Naive B cell (primary cell): Measurements from ENCODE around the gene SERTAD3. TPM values are rescaled to one million over a fixed set of nuclear protein-coding genes. Genes with fewer than 3 reads are reported as not detected.

Experiments used
- ATAC-seq, 2 donors: fragments of 150-1000 bp; cut with Tn5 transposase; 2 replicates each; pipeline ENCODE4 v1.10.0; 2021; ENCODE audit warnings: low read depth in 2 of 2, mild to moderate bottlenecking in 2 of 2, moderate library complexity in 2 of 2
- DNase-seq: peaks from one replicate; pipeline ENCODE4 v3.0.0; 2022
- H3K27ac Mint-ChIP-seq, 6 donors: one replicate each; pipeline ENCODE4 v1.8.0; 2020 to 2022; ENCODE audit warnings: mild to moderate bottlenecking in 6 of 6, mixed read lengths in 6 of 6, moderate library complexity in 5 of 6, inconsistent platforms in 2 of 6
- H3K27me3 Mint-ChIP-seq, 3 donors: one replicate each; pipeline ENCODE4 v1.8.0; 2021 to 2022; ENCODE audit warnings: mixed read lengths in 3 of 3, mild to moderate bottlenecking in 1 of 3
- H3K36me3 Mint-ChIP-seq, 2 donors: one replicate each; pipeline ENCODE4 v1.8.0; 2020 to 2022; ENCODE audit warnings: mixed read lengths in 2 of 2, inconsistent platforms in 1 of 2, mild to moderate bottlenecking in 1 of 2
- H3K4me1 Mint-ChIP-seq, 3 donors: one replicate each; pipeline ENCODE4 v1.8.0; 2020 to 2022; ENCODE audit warnings: mixed read lengths in 3 of 3, inconsistent platforms in 1 of 3, mild to moderate bottlenecking in 1 of 3, moderate library complexity in 1 of 3
- H3K4me3 Mint-ChIP-seq, 8 donors: one replicate each; pipeline ENCODE4 v1.8.0; 2020 to 2022; ENCODE audit warnings: mild to moderate bottlenecking in 8 of 8, mixed read lengths in 8 of 8, moderate library complexity in 8 of 8, inconsistent platforms in 2 of 8
- H3K9me3 Mint-ChIP-seq, 7 donors: one replicate each; pipeline ENCODE4 v1.8.0; 2020 to 2022; ENCODE audit warnings: mixed read lengths in 7 of 7, mild to moderate bottlenecking in 5 of 7, inconsistent platforms in 2 of 7, moderate library complexity in 1 of 7
- polyA plus RNA-seq, 6 donors: library from polyadenylated mRNA; unstranded; fragments of 300-500 nt; fragmentation: Illumina TruSeq; gene quantifications; one replicate each; pipeline ENCODE4 v1.2.3, GENCODE V29; 2021; ENCODE audit warnings: low read depth in 6 of 6

SERTAD3 gene
- polyA plus RNA-seq, 6 donors from 2014 or later = 9.8 to 17.6 (median 13.3) TPM

DNA sequence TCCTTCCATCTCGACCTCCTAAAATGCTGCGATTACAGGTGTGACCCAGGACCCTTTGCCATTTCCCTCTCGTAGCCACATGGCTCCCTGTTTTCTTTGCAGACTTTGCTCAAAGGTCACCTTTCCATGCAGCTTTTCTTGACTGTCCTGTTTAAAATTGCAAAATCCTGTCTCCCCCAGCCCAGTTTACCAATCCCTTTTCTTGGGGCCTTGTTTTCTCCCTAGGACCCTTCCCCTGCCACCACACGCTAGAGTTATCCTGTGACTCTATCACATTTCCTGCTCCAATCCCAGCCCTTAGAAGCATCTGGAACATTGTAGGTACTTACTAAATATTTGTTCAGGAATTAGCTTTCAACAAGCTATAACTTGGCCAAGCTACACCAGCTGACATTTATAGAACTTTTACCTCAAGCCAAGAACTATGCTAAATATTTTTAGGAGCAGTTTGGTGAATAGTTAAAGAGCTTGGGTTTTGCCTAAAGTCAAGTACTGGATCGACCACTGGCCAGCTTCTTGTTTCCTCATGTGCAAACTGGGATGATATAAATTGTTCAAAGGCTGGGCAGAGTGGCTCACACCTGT, 9.1 kb upstream of the SERTAD3 start:
- Mint-ChIP-seq H3K36me3 (no peaks in the 10 kb centered on the region), H3K4me3 (no peak overlapping the region), H3K4me1 (no peaks in the 10 kb centered on the region), H3K27ac (no peak overlapping the region), H3K9me3 (peaks cover 0 to 2% (median 0%) of the 10 kb centered on the region in 7 donors), H3K27me3 (peaks cover 0 to 6% (median 0%) of the 10 kb centered on the region in 3 donors)
- DNase-seq (no peak), ATAC-seq (no peak)

GRCh38 chr19:40452016-40452415, 7.9 kb upstream of the SERTAD3 start:
- no peak for DNase-seq
- H3K27me3 Mint-ChIP-seq = peaks cover 0 to 6% (median 0%) of the 10 kb centered on the region in 3 donors
- no peak for ATAC-seq
- H3K9me3 Mint-ChIP-seq = peaks cover 0 to 2% (median 0%) of the 10 kb centered on the region in 7 donors
- peak overlapping the region in 1 of 8 donors; percentile 47 for H3K4me3 Mint-ChIP-seq
- H3K4me1 Mint-ChIP-seq = no peaks in the 10 kb centered on the region
- no peak overlapping the region for H3K27ac Mint-ChIP-seq
- no peaks in the 10 kb centered on the region for H3K36me3 Mint-ChIP-seq

- Mint-ChIP-seq H3K4me3 (no peak overlapping the region), H3K27ac (no peak overlapping the region), H3K4me1 (no peaks in the 10 kb centered on the region), H3K27me3 (peaks cover 0 to 6% (median 0%) of the 10 kb centered on the region in 3 donors), H3K36me3 (no peaks in the 10 kb centered on the region), H3K9me3 (peaks cover 0 to 2% (median 0%) of the 10 kb centered on the region in 7 donors)
- DNase-seq (no peak), ATAC-seq (no peak)
Measured at GRCh38 chr19:40450664-40451063, 6.5 kb upstream of the SERTAD3 start.

DNA sequence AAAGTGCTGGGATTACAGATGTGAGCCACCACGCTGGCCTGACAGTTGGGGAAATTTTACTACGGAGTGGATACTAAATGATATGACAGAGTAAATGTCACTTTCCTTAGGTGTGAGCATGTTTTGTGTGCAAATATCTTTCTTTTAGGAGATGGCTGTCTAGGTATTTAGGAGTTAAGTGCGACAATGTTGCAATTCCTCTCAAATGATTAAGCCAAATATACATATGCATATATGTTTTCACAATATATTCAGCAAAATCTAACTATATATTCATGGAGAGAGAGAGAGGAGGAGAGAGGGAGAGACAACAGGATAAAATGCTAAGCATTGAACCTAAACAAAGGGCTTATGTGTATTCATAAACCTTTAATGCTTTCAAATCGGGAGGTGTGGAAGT, 5.4 kb upstream of the SERTAD3 start:
- ATAC-seq = no peak
- no peak overlapping the region for H3K4me3 Mint-ChIP-seq
- peaks cover 5 to 6% (median 6%) of the 10 kb centered on the region in 3 donors for H3K4me1 Mint-ChIP-seq
- H3K27ac Mint-ChIP-seq = peak overlapping the region in 1 of 6 donors; percentile 27
- H3K36me3 Mint-ChIP-seq = no peaks in the 10 kb centered on the region
- no peak for DNase-seq
- peaks cover 0 to 2% (median 0%) of the 10 kb centered on the region in 7 donors for H3K9me3 Mint-ChIP-seq
- peaks cover 0 to 6% (median 0%) of the 10 kb centered on the region in 3 donors for H3K27me3 Mint-ChIP-seq

DNA sequence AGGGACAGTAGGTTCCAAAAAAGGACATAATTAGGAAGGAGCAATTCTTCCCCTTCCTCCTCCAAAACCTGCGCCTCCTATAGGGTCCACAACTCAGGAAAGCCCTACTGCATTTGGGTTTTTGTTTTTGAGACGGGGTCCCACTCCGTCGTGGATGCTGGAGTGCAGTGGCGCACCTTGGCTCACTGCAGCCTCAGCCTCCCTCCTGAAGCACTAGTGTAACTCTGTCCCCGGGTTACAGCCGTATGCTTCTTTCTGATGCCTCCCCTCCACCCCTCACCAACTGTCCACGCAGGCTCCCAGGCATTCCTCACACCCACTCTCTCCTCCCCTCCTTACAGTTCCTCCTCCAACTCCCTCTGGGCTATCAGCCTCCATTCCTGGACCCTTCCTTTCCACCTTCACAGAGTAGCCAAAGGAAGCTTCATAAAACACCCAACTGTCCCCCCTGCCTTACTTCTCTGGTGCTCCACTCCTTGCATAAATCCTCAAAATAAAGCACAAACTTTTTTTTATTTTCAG, 2.2 kb upstream of the SERTAD3 start:
- H3K4me3 Mint-ChIP-seq = peak overlapping the region in 5 of 8 donors; percentile 29 to 82 (median 60)
- H3K4me1 Mint-ChIP-seq = peaks cover 18 to 22% (median 18%) of the 10 kb centered on the region in 3 donors
- H3K9me3 Mint-ChIP-seq = peaks cover 0 to 2% (median 0%) of the 10 kb centered on the region in 7 donors
- DNase-seq (no peak), ATAC-seq (no peak)
- peak overlapping the region in 3 of 6 donors; percentile 63 to 72 (median 63) for H3K27ac Mint-ChIP-seq
- H3K27me3 Mint-ChIP-seq = no peaks in the 10 kb centered on the region
- H3K36me3 Mint-ChIP-seq = peaks cover 0 to 9% of the 10 kb centered on the region in 2 donors

DNA sequence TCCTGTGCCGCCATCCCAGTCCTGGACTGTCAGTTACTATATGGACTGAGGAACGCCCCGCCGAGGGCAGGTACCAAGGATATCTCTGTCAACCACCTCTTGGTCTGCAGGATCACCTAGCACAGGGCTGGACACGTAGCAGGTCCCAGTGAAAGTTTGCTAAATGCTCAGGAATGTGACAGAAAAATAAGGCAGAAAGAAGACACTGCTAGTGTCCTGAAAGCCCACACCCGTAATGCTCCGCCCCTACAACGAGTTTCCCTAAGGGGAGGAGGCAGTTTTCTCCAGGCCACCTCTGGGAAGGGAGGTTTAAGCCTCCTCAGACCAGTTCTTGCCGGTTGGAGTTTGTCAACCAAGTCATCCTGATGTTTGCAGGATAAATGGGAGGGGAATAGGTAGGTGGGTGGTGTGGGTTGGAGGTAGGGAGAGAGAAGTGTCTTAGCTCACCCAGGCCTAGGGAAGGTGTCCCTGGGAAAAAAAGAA, 1.7 kb upstream of the SERTAD3 start:
- H3K4me1 Mint-ChIP-seq = peaks cover 18 to 22% (median 18%) of the 10 kb centered on the region in 3 donors
- no peak for DNase-seq
- no peaks in the 10 kb centered on the region for H3K27me3 Mint-ChIP-seq
- peak overlapping the region in 6 of 8 donors; percentile 9 to 98 (median 84) for H3K4me3 Mint-ChIP-seq
- peaks cover 0 to 2% (median 0%) of the 10 kb centered on the region in 7 donors for H3K9me3 Mint-ChIP-seq
- peak overlapping the region in 2 of 6 donors; percentile 41 to 87 for H3K27ac Mint-ChIP-seq
- H3K36me3 Mint-ChIP-seq = peaks cover 0 to 9% of the 10 kb centered on the region in 2 donors
- no peak for ATAC-seq

DNA sequence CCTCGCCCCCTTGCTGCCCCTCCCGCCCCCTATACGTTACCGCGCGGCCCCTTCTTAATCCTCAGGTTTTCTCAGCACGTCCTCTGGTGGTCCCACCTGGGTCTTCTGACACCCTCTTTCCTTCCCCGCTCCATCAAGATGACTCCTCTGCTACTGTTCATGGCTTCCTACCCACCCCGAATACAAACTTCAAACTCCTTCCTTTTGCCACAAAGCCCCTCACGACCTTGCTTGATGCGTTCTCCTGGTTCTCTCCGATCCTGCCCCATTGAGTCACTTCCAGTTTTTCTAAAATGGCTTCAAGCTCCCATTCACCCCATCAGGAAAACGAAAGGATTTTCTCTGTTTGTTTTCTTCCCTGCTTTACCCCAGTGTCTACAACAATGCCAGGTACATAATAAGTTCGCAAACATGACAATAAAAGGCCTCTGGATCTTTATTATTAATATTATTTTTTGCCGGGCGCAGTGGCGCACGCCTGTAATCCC, 734 bp upstream of the SERTAD3 start:
- Mint-ChIP-seq H3K4me1 (peaks cover 18 to 25% (median 22%) of the 10 kb centered on the region in 3 donors), H3K9me3 (peaks cover 0 to 2% (median 0%) of the 10 kb centered on the region in 7 donors), H3K27me3 (no peaks in the 10 kb centered on the region), H3K36me3 (peaks cover 0 to 9% of the 10 kb centered on the region in 2 donors), H3K27ac (peak overlapping the region; percentile 85 to 99 (median 98)), H3K4me3 (peak overlapping the region; percentile 90 to 99 (median 98))
- ATAC-seq (no peak), DNase-seq (no peak)

DNA sequence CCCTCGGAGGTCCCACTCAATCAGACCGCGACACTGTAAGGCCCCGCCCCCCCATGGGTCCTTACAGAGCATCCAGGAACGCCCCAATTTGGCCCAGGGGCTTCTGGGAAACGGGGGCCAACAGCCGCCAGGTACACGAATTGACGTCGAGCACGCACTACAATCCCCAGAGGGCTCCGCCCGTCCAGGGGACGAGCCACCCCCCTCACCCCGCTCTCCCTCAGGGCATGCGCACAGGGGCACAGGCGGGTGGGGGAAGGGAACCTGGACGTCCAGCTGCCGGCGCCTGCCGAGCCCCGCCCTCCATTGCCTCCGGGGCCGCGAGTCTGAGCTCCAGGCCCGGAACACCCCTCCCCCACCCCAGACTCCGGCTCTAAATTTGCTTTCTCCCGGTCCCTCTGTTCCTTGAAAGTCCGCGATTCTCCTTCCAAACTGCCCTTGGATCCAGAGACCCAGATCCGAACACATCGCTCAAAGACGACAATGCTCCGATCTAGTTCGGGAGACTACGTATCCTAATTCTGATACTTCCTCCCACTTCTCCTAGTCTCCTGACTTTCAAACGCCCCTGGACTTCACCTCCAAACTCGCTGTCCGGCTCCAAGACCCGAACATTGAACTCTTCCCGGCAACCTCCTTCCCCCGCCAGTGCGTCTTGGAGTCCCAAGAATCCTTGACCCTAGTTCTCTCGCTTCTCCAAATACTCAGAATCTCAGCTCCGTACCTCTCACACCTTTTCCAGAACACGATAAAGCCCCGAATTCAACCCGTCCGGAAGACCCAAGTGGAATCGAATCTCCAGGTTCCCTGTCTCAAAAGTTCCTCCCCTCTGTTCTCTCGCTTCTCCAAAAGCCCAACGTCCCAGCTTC, 770 bp downstream of the SERTAD3 start:
- H3K27me3 Mint-ChIP-seq = no peaks in the 10 kb centered on the region
- DNase-seq (peak; percentile 99), ATAC-seq (peak; percentile 68 to 72)
- H3K36me3 Mint-ChIP-seq = peaks cover 0 to 9% of the 10 kb centered on the region in 2 donors
- peaks cover 24 to 29% (median 25%) of the 10 kb centered on the region in 3 donors for H3K4me1 Mint-ChIP-seq
- H3K4me3 Mint-ChIP-seq = peak overlapping the region; percentile 90 to 99 (median 98)
- peak overlapping the region; percentile 85 to 99 (median 98) for H3K27ac Mint-ChIP-seq
- no peaks in the 10 kb centered on the region for H3K9me3 Mint-ChIP-seq

DNA sequence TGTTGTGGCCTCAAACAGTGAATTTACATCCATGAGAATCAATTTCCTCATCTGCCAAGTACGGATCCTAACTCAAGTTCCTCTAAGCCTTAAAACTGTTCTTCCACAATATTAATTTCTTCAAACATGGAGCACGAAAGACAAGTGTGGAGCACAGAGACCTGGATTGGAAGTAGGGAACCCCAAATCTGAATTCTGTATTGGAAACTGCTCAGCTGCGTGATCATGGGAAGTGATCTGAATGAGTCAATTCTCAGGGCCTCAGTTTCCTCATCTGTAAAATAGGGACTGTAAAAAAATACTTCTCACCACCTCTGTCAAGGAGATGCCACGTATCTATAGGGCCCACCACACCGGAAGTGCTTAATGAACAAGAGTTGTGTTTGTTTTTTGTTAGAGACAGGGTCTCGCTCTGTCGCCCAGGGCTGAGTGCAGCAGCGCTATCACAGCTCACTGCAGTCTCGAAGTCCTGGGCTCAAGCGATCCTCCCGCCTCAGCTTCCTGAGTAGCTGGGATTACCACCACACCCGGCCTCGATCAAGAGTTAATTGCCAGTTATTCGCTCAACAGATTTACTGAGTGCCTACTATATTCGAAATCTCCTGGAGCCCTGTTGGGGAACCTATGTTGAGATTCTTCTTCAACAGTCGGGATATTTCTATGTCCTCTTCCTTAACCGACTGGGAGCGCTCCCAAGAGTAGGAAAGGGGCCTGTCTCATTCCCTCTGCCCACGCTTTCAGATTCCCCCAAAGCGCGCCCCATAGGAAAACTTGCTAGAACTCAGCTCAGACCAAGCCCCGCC, 1.6 kb downstream of the SERTAD3 start:
- peaks cover 0 to 9% of the 10 kb centered on the region in 2 donors for H3K36me3 Mint-ChIP-seq
- H3K9me3 Mint-ChIP-seq = no peaks in the 10 kb centered on the region
- no peaks in the 10 kb centered on the region for H3K27me3 Mint-ChIP-seq
- peak overlapping the region; percentile 90 to 99 (median 98) for H3K4me3 Mint-ChIP-seq
- no peak for ATAC-seq
- H3K4me1 Mint-ChIP-seq = peaks cover 25 to 31% (median 28%) of the 10 kb centered on the region in 3 donors
- DNase-seq = no peak
- peak overlapping the region; percentile 85 to 99 (median 96) for H3K27ac Mint-ChIP-seq

- H3K36me3 Mint-ChIP-seq = peaks cover 0 to 9% of the 10 kb centered on the region in 2 donors
Measured at GRCh38 chr19:40441719-40442253, 2.3 kb downstream of the SERTAD3 start.

DNA sequence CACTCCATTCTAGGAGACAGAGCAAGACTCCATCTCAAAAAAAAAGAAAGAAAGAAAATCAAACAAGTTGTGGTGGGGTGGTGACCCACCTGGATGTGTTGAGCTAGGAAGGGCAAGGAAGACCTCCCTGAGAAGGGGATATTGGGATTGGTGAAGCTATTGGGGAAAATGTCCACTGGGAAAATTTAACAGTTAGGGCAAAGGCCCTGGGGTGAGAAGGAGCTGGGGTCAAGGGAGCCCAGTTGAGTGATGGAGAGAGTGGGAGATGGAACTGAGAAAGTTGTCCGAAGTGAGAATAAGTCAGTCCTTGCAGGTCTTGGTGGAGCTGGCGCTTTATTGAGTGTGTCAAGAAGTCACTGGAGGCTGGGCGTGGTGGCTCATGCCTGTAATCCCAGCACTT, 5.9 kb downstream of the SERTAD3 start:
- H3K4me3 Mint-ChIP-seq = peak overlapping the region in 2 of 8 donors; percentile 15 to 18
- peaks cover 36 to 54% (median 40%) of the 10 kb centered on the region in 3 donors for H3K4me1 Mint-ChIP-seq
- H3K27ac Mint-ChIP-seq = peak overlapping the region in 2 of 6 donors; percentile 48 to 80
- no peaks in the 10 kb centered on the region for H3K36me3 Mint-ChIP-seq
- DNase-seq (no peak), ATAC-seq (no peak)
- H3K9me3 Mint-ChIP-seq = peaks cover 0 to 2% (median 0%) of the 10 kb centered on the region in 7 donors
- no peaks in the 10 kb centered on the region for H3K27me3 Mint-ChIP-seq

More at GRCh38 chr19:40441719-40442253, 2.3 kb downstream of the SERTAD3 start:
- ATAC-seq (no peak), DNase-seq (no peak)
- H3K4me1 Mint-ChIP-seq = peaks cover 25 to 31% (median 28%) of the 10 kb centered on the region in 3 donors
- no peaks in the 10 kb centered on the region for H3K27me3 Mint-ChIP-seq
- peak overlapping the region in 3 of 6 donors; percentile 94 to 99 (median 99) for H3K27ac Mint-ChIP-seq
- H3K4me3 Mint-ChIP-seq = peak overlapping the region in 6 of 8 donors; percentile 90 to 99 (median 98)
- no peaks in the 10 kb centered on the region for H3K9me3 Mint-ChIP-seq
